22Rv1 (cell line): ENCODE data around the gene CAMSAP1.

Experiments
- H3K27ac ChIP-seq: fragments of 450-650 bp; 2 replicates; pipeline ENCODE4 v1.5.1; 2017
- CTCF ChIP-seq: fragments of 450-650 bp; IDR thresholded peaks from 2 replicates; pipeline ENCODE4 v1.5.1; 2017; ENCODE audit warnings: mild to moderate bottlenecking
- ZFX ChIP-seq: fragments of 450-650 bp; IDR thresholded peaks from 2 replicates; pipeline ENCODE4 v1.6.1; 2017; ENCODE audit warnings: antibody characterized with exemption, borderline replicate concordance

CAMSAP1 gene

GRCh38 chr9:135763716-135764446 is 143.5 kb downstream of the CAMSAP1 start:
- no peak overlapping the region for H3K27ac ChIP-seq
- no peak for TF ChIP-seq CTCF
- no peak for TF ChIP-seq ZFX

DNA sequence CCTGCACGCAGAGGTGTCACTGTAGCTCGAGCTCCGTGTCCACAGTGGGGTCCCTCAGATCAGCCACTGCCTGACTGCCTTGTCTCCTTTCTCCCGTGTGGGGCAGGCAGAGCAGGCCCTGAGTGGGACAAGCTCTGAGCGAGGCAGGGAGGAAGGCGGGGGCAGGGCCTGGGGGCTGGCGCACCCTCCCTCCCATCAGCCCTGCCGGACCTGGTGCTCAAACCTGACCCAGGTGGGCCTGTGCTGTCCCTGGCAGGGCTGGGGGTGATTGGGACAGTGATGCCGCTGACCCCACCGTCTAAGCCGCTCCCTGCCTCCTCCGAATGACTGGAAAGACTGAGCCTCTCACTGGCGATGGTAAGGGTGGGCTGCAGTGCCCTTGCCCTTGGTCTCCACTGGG is 144.4 kb downstream of the CAMSAP1 start:
- H3K27ac ChIP-seq: no peak overlapping the region
- TF ChIP-seq ZFX: no peak

DNA sequence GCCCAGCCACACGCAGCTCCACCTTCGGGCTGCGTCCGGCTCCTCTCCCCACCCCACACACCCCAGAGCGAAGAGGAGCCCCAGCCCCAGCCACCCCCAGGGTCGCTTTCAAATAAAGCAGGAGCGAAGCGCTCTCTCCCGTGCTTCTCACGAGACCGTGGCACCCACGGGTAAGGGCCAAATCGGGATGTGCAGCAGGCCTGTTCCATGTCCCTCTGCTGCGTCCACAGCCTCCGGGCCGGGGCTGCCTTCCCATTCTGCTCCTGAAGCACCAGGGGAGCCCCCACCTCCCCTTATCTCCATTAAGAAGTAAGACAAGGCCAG is 145.5 kb downstream of the CAMSAP1 start:
- TF ChIP-seq ZFX (no peak), CTCF (no peak)
- H3K27ac ChIP-seq: no peak overlapping the region

DNA sequence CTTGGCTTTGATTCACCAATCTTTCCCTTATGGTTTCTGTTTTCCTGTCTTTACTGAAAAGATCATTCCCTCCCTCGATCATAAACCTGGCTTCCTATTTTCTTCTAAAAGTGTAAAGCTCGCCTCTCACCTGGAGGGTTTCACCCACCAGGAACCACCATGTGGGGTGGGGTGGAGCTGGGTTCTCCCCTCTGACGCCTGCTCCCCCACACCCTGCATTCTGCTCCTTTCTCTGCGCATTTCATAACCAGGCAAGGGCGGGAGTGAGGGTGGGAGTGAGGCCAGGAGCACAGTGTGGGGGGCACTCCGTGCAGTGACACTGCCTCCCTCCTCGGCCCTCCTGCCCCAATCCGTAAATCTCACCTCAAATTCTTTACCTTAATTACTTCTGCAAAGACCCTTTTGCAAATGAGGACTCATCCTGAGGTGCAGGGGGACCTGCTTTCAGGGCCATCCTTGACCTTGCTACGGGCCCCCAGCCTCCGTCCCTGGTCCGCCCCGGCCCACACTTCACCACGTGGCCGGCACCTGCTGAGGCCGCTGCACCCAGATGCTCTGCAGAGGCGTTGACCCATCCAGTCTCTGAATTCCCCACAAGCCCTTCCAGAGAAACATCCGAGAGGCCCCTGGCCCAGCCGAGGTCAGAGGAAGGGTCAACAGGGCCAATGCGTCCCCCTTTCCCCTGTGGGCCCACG is 146.0 kb downstream of the CAMSAP1 start:
- TF ChIP-seq CTCF (no peak), ZFX (no peak)

GRCh38 chr9:135760465-135760864 is 146.9 kb downstream of the CAMSAP1 start:
- no peak overlapping the region for H3K27ac ChIP-seq
- no peak for TF ChIP-seq CTCF
- no peak for TF ChIP-seq ZFX

More for the DNA sequence above, 146.0 kb downstream of the CAMSAP1 start:
- no peak overlapping the region for H3K27ac ChIP-seq

DNA sequence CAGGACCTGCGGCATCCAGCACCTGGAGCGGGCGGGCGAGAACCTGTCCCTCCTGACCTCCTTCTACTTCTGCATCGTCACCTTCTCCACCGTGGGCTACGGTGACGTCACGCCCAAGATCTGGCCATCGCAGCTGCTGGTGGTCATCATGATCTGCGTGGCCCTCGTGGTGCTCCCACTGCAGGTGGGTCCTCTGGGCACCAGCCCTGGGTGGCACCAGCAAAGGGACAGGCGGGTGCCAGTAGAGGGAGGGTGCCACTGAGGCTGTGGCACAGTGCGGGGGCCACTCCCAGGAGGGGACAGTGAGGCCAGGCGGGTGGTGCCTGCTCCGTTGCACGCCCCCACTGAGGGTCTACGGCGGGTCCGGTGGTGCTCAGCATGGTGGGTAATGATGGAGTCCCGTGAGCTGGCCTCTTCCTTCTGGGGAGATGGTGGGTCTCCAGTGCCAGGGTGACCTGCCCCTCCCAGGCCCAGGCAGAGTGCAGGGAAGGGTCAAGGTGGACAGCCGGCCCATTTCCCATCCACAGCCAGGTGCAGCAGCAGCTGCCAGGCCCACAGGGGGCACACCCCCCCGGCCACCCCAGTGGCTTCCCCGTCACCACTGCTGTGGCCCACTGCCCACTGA is 147.6 kb downstream of the CAMSAP1 start:
- H3K27ac ChIP-seq: no peak overlapping the region
- TF ChIP-seq ZFX (no peak), CTCF (no peak)

DNA sequence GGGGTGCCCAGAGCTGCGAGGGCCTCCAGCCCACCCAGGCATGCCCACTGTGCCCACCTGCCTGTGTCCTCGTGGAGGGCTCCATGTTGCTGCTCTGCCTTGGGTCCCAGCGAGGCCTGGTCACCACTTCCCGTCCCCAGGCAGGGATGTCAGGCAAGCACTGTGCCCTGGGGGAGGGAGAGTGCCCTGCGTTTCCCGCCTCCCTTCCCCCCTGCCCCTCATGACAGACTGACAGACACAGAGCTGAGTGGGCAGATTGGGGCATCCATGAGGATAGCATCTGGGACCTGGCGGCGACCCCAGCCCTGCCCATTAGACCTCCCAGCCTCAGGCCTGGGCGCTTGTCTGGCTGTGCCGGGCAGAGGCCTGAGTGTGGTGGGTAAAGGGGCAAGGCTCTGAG is 148.5 kb downstream of the CAMSAP1 start:
- no peak for TF ChIP-seq ZFX
- TF ChIP-seq CTCF: no peak
- no peak overlapping the region for H3K27ac ChIP-seq
